Right cardiac atrium (tissue), 5 donors: ENCODE results near the gene JADE3. TPM values are rescaled to one million over a fixed set of nuclear protein-coding genes. Genes with fewer than 3 reads are reported as not detected.

Source experiments
- ATAC-seq, 2 donors: fragments of 200-7000 bp; cut with Tn5 transposase; one replicate each; pipeline versions ENCODE4 v1.8.0 to v1.9.1; 2020; ENCODE audit warnings: moderate library complexity in 2 of 2, mild to moderate bottlenecking in 1 of 2
- DNase-seq, 3 donors: peaks; one replicate each; pipeline ENCODE4 v3.0.0-alpha.2; 2020
- H3K27ac ChIP-seq: one replicate; pipeline ENCODE4 v1.5.1; 2013; ENCODE audit warnings: mild to moderate bottlenecking, low read length, control low read depth, moderate library complexity
- H3K27me3 ChIP-seq: one replicate; pipeline ENCODE4 v1.6.1; 2013; ENCODE audit not compliant: control insufficient read depth, insufficient read depth
- H3K4me1 ChIP-seq: one replicate; pipeline ENCODE4 v1.6.1; 2013; ENCODE audit warnings: low read length; ENCODE audit not compliant: control insufficient read depth, insufficient read depth
- H3K4me3 ChIP-seq: one replicate; pipeline ENCODE4 v1.5.1; 2013; ENCODE audit warnings: low read length, control low read depth
- H3K9me3 ChIP-seq: one replicate; pipeline ENCODE4 v1.6.1; 2013; ENCODE audit warnings: low read length; ENCODE audit not compliant: control insufficient read depth
- WGBS: extraction: QIAGEN DNeasy Blood & Tissue Kit; methylation state at CpG from one replicate; pipeline ENCODE4 v1.1.7; 2013; 5-methylcytosine and 5-hydroxymethylcytosine counted together
- intact Hi-C, 4 donors: fragments of 100-400 bp; cut with DNase I; formaldehyde crosslinking; loops; one replicate each; pipeline versions ENCODE4 v1.11.0 to v1.14.0; 2022 to 2023
- polyA plus RNA-seq: library from polyadenylated mRNA; stranded (reverse); fragments of 200-250 nt; gene quantifications from one replicate; pipeline ENCODE4 v1.2.3, GENCODE V29; 2013
- total RNA-seq, 4 donors: library from RNA; stranded (reverse); fragmentation: NEBNext Ultra II Directional; extraction: Animal tissue kit (Norgen Biotek cat#: 25700); gene quantifications; one replicate each; pipeline ENCODE4 v1.2.1, GENCODE V29; 2021
- donor health status: healthy with polysubstance abuse.
- donor health status: DM: no; HTN: yes; CAD: no.
- donor health status: DM: no; HTN: no; CAD: no.
- donor health status: DM: no; HTN: yes; CAD: no; lungs with severe emphysema.
- donor health status: DM: yes; HTN: yes; CAD: no.

JADE3 gene
- total and polyA plus RNA-seq, 5 donors: 2.5 to 6.7 (median 6.3) TPM

- no peak overlapping the region for H3K27ac ChIP-seq
- ATAC-seq: no peak
- no peak overlapping the region for H3K4me3 ChIP-seq
- DNase-seq: no peak
- H3K4me1 ChIP-seq: no peaks in the 10 kb centered on the region
- no peaks in the 10 kb centered on the region for H3K9me3 ChIP-seq
- intact Hi-C loops: loop anchor here in 1 of 4 donors (10.0 kb wide), 1 partner anchor 121 kb away; no protein-coding TSS in a partner anchor
- H3K27me3 ChIP-seq: no peaks in the 10 kb centered on the region
Measured at GRCh38 chrX:47026198-47026597, 114.0 kb downstream of the JADE3 start.

GRCh38 chrX:47030339-47030738 lies 118.1 kb downstream of the JADE3 start:
- H3K4me1 ChIP-seq: no peaks in the 10 kb centered on the region
- peak in 1 of 2 donors; percentile 37 for ATAC-seq
- no peak overlapping the region for H3K27ac ChIP-seq
- intact Hi-C loops: no loop called here
- H3K9me3 ChIP-seq: no peaks in the 10 kb centered on the region
- H3K4me3 ChIP-seq: no peak overlapping the region
- no peak for DNase-seq
- no peaks in the 10 kb centered on the region for H3K27me3 ChIP-seq

DNA sequence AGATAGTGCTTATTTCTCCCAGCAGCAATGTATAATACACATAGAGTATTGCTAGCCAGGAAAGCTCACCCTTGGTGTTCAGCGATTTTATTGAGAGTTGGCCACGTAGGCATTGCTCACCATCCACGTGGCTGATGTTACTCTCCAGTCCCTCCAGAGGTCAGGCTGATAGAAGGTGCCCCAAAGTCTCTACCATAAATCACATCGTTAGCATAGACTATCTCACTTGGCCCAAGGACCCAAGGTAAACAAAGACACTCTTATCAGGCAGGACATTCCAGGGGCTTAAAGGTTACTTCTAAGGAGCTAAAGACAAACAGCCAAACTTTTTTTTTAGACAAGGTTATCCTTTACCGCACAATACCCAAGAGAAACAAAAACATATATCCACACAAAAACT lies 135.8 kb downstream of the JADE3 start:
- Histone ChIP-seq H3K9me3 (no peaks in the 10 kb centered on the region), H3K4me1 (no peaks in the 10 kb centered on the region), H3K27ac (no peak overlapping the region), H3K4me3 (no peak overlapping the region), H3K27me3 (no peaks in the 10 kb centered on the region)
- DNase-seq: no peak
- 41% methylated on average over 5 of the region's 5 CpGs for WGBS
- intact Hi-C loops: no loop called here
- ATAC-seq: peak; percentile 31 to 51

DNA sequence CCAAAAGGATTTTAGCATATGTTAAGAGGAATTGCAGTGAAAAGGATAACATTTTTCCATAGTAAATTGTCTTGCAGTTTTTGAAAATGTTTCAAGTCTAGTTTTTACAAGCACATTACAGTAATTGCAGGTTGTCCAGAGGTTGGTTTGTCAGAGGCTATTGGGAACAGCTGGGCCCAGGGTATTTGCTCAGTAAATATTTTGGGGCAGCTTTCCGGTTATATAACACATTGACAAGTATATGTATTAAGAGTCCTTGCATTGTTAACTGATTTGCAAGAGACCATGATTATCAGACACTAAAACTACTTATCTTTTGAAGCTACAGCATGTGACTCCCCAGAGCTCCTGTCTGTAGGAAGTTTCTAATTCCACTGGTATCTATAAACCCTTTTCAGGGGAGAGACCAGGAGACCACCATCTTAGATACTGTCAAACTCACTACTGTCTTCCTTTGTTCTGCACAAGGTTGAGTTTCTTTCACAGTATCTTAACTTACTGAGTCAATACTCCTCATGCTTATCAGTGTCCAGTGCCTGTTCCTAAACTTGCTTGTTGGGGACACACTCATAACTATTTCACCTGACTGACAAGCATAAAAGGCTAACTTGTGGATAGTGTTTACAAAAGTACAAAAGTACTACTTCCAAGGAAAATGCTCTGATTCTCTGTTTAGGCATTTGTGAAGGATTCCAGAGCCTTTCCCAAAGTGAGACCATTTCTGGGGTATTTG lies 147.1 kb downstream of the JADE3 start:
- 85% methylated on average over 1 of the region's 1 CpG for WGBS
- ATAC-seq (no peak), DNase-seq (no peak)
- intact Hi-C loops: no loop called here
- Histone ChIP-seq H3K9me3 (no peaks in the 10 kb centered on the region), H3K27me3 (no peaks in the 10 kb centered on the region), H3K27ac (no peak overlapping the region), H3K4me1 (no peaks in the 10 kb centered on the region), H3K4me3 (no peak overlapping the region)

DNA sequence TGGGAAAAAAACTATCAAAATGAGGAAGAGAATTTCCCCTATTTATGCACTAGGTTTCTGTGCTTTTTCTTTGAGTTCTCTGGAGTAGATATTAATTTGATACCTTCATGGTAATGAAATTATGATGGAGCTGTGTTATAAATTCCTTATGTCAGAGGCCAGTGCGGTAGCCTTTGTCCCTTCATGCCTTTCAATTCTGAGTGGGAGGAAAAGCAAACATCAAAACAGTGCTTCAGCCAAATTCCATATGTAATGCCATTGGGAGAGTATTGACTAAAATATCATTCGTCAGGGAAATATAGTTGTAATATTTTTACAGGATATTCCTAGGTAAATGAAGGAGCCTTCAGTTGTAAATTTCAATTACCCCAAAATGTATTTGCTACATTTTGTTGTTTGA lies 148.5 kb downstream of the JADE3 start:
- DNase-seq (no peak), ATAC-seq (no peak)
- Histone ChIP-seq H3K4me3 (no peak overlapping the region), H3K9me3 (no peaks in the 10 kb centered on the region), H3K27ac (no peak overlapping the region), H3K4me1 (no peaks in the 10 kb centered on the region), H3K27me3 (no peaks in the 10 kb centered on the region)
- WGBS: 76% methylated on average over 2 of the region's 2 CpGs
- intact Hi-C loops: no loop called here

- H3K27ac ChIP-seq: no peak overlapping the region
- ATAC-seq (no peak), DNase-seq (no peak)
- WGBS: 79% methylated on average over 2 of the region's 2 CpGs
- H3K9me3 ChIP-seq: no peaks in the 10 kb centered on the region
- no peak overlapping the region for H3K4me3 ChIP-seq
- H3K4me1 ChIP-seq: no peaks in the 10 kb centered on the region
- intact Hi-C loops: no loop called here
- no peaks in the 10 kb centered on the region for H3K27me3 ChIP-seq
Measured at GRCh38 chrX:47061238-47061919, 149.2 kb downstream of the JADE3 start.

DNA sequence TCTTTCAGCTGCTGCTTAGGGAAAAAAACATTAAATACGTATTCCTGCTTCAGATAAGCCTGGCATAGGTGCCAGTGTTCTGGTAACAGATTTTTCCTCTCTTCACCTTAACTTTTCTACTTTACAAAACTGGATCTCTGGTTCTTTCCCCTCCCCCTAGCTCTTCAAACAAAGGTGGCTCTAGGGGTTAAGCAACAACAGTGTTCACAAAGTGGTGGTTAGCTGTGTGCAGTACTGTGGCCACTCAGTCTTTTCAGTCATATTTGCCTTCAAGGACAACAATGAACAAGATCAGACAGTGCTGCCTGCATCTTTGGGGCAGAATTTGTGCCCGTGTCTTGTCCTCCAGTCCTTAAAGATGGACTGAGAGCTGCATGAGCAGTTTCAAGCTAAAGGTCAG lies 151.0 kb downstream of the JADE3 start:
- WGBS: 100% methylated on average over 2 of the region's 2 CpGs
- ATAC-seq (no peak), DNase-seq (no peak)
- Histone ChIP-seq H3K27me3 (no peaks in the 10 kb centered on the region), H3K4me1 (no peaks in the 10 kb centered on the region), H3K9me3 (no peaks in the 10 kb centered on the region), H3K4me3 (no peak overlapping the region), H3K27ac (no peak overlapping the region)
- intact Hi-C loops: no loop called here

DNA sequence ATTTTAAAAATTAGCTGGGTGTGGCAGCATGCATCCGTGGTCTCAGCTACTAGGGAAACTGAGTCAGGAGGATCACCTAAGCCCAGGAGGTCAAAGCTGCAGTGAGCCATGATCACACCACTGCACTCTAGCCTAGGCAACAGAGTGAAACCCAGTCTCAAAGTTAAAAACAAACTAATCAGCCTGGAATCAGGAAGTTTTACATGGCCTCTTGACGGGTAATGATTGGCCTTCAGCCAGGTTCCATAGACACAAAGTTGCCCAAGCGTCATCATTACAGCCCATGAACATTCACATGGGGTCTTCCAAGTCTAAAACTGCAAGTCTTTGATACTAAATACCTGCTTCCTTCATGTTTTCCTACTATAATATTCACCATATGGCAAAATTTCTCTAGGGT lies 156.0 kb downstream of the JADE3 start:
- intact Hi-C loops: no loop called here
- no peak overlapping the region for H3K4me3 ChIP-seq
- H3K9me3 ChIP-seq: no peaks in the 10 kb centered on the region
- 71% methylated on average over 3 of the region's 3 CpGs for WGBS
- ATAC-seq: no peak
- DNase-seq: no peak
- no peaks in the 10 kb centered on the region for H3K27me3 ChIP-seq
- no peaks in the 10 kb centered on the region for H3K4me1 ChIP-seq
- H3K27ac ChIP-seq: no peak overlapping the region

GRCh38 chrX:47068720-47069119 lies 156.5 kb downstream of the JADE3 start:
- intact Hi-C loops: no loop called here
- no peaks in the 10 kb centered on the region for H3K4me1 ChIP-seq
- H3K27me3 ChIP-seq: no peaks in the 10 kb centered on the region
- ATAC-seq (no peak), DNase-seq (no peak)
- H3K4me3 ChIP-seq: no peak overlapping the region
- H3K9me3 ChIP-seq: no peaks in the 10 kb centered on the region
- H3K27ac ChIP-seq: no peak overlapping the region

GRCh38 chrX:47078129-47079043 lies 166.2 kb downstream of the JADE3 start, which contains the start of gene RGN:
RGN (plus strand) TSS chrX:47078443; CDS start chrX:47081145, 2,702 bp downstream.
- Histone ChIP-seq H3K4me1 (no peaks in the 10 kb centered on the region), H3K9me3 (no peaks in the 10 kb centered on the region), H3K27me3 (no peaks in the 10 kb centered on the region), H3K27ac (peak within 1 kb of the TSS; percentile 63), H3K4me3 (peak within 1 kb of the TSS; percentile 43)
- 18% methylated on average over 58 of the region's 59 CpGs for WGBS
- ATAC-seq (peak; percentile 70 to 79), DNase-seq (peak; percentile 33 to 75 (median 73))
- intact Hi-C loops: no loop called here
